Subcutaneous adipose tissue (tissue), 4 donors: ENCODE measurements around the gene FAM32A. TPM values are rescaled to one million over a fixed set of nuclear protein-coding genes. Genes with fewer than 3 reads are reported as not detected.

Experiments
- total RNA-seq, 4 donors: library from RNA; depleted of rRNA; stranded (reverse); fragments of >200 nt; gene quantifications; one replicate each; pipeline ENCODE4 v1.1.0, GENCODE V29; 2016
- TF ChIP-seq, protein P1 (sequence below): fragments of 450-650 bp; IDR thresholded peaks from one replicate; pipeline ENCODE4 v1.5.1; 2016; ENCODE audit warnings: low read depth, mild to moderate bottlenecking, control low read depth, antibody characterized with exemption, moderate library complexity

Gene FAM32A
- 10 to 100 TPM; 65.7 to 78.6 (median 77.6) TPM for total RNA-seq

GRCh38 chr19:16185123-16185767 lies at the start of gene FAM32A:
TSS of gene FAM32A (plus strand) at chr19:16185410. CDS start at chr19:16185443, 33 bp downstream.
- TF ChIP-seq, protein P1, sequence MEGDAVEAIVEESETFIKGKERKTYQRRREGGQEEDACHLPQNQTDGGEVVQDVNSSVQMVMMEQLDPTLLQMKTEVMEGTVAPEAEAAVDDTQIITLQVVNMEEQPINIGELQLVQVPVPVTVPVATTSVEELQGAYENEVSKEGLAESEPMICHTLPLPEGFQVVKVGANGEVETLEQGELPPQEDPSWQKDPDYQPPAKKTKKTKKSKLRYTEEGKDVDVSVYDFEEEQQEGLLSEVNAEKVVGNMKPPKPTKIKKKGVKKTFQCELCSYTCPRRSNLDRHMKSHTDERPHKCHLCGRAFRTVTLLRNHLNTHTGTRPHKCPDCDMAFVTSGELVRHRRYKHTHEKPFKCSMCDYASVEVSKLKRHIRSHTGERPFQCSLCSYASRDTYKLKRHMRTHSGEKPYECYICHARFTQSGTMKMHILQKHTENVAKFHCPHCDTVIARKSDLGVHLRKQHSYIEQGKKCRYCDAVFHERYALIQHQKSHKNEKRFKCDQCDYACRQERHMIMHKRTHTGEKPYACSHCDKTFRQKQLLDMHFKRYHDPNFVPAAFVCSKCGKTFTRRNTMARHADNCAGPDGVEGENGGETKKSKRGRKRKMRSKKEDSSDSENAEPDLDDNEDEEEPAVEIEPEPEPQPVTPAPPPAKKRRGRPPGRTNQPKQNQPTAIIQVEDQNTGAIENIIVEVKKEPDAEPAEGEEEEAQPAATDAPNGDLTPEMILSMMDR, result no peak

GRCh38 chr19:16135430-16136127 lies 49.6 kb upstream of the FAM32A start:
- TF ChIP-seq, protein P1, result no peak

DNA sequence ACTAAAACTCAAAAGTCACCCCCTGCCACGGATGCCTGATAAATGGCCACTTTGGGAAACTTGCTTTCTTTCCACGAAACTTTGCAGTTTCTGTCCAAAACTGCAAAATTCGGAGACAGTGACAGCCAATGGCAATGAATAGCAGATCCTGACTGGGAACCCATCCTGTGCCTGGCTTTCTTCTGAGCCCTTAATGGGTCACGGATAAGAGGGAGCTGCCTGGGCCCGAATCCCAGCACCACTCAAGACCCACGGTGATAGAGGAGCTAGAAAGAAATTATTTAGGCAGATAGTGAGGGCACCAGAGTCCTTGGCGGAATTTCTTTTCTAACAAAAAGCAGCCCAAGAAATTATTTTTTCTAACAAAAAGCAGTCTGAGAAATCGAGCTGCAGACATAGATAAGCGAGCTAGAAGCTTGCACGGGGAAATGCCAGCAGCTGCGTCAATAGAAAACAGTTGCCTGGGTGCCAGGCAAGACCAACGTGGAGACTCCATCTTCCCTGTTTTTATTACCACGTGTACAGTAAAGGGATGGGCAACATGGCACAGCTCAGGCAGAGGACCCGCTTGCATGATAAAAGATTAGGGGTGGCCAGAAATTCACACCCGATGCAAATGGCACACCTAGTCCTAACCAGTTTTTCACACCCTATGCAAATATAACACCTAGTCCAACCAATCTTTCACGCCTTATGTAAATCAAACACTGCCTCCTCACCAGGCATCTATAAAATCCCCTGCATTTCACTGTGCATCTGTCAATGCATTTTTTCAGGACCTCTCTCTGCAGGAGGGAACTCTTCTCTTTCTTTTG lies 48.8 kb upstream of the FAM32A start:
- TF ChIP-seq, protein P1, result no peak

DNA sequence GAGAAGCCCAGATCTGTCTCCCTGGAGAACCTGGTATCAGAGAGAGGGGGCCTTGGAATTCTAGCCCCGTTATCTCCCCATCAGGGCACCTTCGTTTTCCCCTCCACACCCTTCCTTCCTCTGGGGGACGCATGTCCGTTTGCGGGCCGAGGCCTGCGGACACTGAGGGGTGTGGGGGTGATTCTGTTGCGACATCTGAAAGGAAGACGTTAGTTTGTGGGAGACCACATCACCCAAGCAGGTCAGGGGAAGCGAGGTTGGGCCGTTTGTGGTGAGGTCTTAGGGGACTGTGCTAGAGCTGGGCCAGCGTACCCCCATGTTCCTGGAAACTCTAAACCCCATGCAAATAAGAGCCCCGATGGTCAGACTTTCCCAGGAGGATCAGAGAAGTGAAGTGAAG lies 45.5 kb upstream of the FAM32A start:
- TF ChIP-seq, protein P1, result no peak

- TF ChIP-seq, protein P1, result no peak
Observed at GRCh38 chr19:16141043-16141442, 44.2 kb upstream of the FAM32A start.

- TF ChIP-seq, protein P1, result no peak
Observed at GRCh38 chr19:16142032-16142580, 43.1 kb upstream of the FAM32A start.
